ENCODE measurements around the gene LDLRAD3.

The LDLRAD3 gene

DNA sequence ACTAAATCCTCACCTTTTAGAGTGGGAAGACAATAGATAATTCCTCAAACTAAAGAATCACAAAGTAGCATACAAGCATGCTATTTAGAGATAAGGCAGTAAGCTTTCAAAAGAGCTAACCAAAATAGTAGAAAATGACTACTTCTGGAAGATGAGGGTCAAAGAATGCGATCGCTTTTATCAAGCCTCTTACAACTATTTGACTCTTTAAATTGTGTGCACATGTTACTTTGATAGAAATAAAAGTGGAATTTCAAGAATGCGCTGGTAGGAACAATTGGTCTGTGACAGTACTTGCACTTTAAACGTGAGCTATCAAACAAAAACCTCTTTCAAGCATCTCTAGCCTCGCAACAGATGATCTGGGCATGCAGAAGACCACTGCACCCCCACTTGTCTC, 248.1 kb downstream of the LDLRAD3 start:
- Histone ChIP-seq H3K27me3 (ENCODE audit: insufficient read depth, low read length, poor library complexity, severe bottlenecking) (no peaks in the 10 kb centered on the region), H3F3A (ENCODE audit: low read depth) (no peaks in the 10 kb centered on the region), H3K4me1 (ENCODE audit: insufficient read depth, low read length, poor library complexity, severe bottlenecking) (peaks cover 4% of the 10 kb centered on the region), H2AFZ (ENCODE audit: low read length) (no peak overlapping the region), H3K9ac (ENCODE audit: low read depth, low read length, poor library complexity, severe bottlenecking) (no peak overlapping the region), H4K20me1 (ENCODE audit: insufficient read depth, low read length, poor library complexity, severe bottlenecking) (no peaks in the 10 kb centered on the region), H3K79me2 (ENCODE audit: insufficient read depth, low read length) (no peaks in the 10 kb centered on the region), H3K36me3 (ENCODE audit: insufficient read depth, low read length) (no peaks in the 10 kb centered on the region), H3K4me3 (ENCODE audit: low read length, poor library complexity, severe bottlenecking) (no peak overlapping the region), H3K4me2 (ENCODE audit: low read depth, low read length, poor library complexity, severe bottlenecking) (no peak overlapping the region), H3K9me2 (replicated peaks; ENCODE audit: low read depth, low read length) (no peaks in the 10 kb centered on the region), H3K9me3 (ENCODE audit: insufficient read depth, low read depth, low read length) (no peaks in the 10 kb centered on the region)
- TF ChIP-seq, protein P1, sequence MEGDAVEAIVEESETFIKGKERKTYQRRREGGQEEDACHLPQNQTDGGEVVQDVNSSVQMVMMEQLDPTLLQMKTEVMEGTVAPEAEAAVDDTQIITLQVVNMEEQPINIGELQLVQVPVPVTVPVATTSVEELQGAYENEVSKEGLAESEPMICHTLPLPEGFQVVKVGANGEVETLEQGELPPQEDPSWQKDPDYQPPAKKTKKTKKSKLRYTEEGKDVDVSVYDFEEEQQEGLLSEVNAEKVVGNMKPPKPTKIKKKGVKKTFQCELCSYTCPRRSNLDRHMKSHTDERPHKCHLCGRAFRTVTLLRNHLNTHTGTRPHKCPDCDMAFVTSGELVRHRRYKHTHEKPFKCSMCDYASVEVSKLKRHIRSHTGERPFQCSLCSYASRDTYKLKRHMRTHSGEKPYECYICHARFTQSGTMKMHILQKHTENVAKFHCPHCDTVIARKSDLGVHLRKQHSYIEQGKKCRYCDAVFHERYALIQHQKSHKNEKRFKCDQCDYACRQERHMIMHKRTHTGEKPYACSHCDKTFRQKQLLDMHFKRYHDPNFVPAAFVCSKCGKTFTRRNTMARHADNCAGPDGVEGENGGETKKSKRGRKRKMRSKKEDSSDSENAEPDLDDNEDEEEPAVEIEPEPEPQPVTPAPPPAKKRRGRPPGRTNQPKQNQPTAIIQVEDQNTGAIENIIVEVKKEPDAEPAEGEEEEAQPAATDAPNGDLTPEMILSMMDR (conservative IDR thresholded peaks at IDR 0.05; ENCODE audit: low read length), result no peak
- TF ChIP-seq EZH2phosphoT487 (IDR thresholded peaks at IDR 0.05; ENCODE audit: borderline replicate concordance), result no peak

DNA sequence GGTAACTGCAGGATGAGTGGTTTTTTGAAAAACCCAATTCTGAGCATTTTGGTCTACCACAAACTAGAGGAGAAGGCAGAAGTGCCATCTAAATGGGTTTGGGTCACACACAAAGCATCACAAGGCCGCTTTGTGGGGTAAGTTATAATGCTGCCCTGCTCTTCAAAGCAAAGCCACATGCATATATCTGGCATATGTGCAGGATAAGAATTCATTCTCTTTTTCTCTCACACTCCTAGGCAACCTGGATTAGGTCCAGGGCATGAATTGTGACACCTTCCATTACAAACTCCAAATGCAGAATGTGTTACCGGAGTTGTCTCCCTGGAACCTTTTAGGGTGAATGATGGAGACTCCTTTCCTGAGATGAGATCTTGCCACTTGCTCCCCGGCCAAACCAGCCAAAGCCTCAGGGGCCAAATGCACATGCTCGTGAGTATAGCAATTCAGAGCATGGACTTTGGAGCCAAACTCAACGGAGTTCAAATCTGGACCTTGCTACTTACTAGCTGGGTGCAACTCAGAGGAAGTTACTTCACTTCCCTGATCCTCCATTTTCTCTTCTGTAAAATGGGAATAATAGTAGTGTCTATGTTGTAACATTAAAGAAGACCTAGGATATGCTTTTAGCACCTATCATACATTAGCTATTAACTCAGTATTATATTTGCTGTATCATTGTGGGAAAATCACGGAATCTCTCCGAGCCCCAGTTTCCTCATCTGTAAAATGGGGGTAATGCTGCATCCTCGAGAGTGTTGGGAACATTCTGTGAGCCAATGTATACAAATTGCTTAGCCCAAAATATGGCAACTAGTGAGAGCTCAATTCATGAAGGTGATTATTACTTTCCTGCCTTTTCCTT, 248.8 kb downstream of the LDLRAD3 start:
- Histone ChIP-seq H3F3A (ENCODE audit: low read depth) (no peaks in the 10 kb centered on the region), H3K9ac (ENCODE audit: low read depth, low read length, poor library complexity, severe bottlenecking) (no peak overlapping the region), H3K79me2 (ENCODE audit: insufficient read depth, low read length) (no peaks in the 10 kb centered on the region), H3K27me3 (ENCODE audit: insufficient read depth, low read length, poor library complexity, severe bottlenecking) (no peaks in the 10 kb centered on the region), H3K4me3 (ENCODE audit: low read length, poor library complexity, severe bottlenecking) (no peak overlapping the region), H3K36me3 (ENCODE audit: insufficient read depth, low read length) (no peaks in the 10 kb centered on the region), H3K4me1 (ENCODE audit: insufficient read depth, low read length, poor library complexity, severe bottlenecking) (peaks cover 4% of the 10 kb centered on the region), H3K9me3 (ENCODE audit: insufficient read depth, low read depth, low read length) (no peaks in the 10 kb centered on the region), H3K9me2 (replicated peaks; ENCODE audit: low read depth, low read length) (no peaks in the 10 kb centered on the region), H4K20me1 (ENCODE audit: insufficient read depth, low read length, poor library complexity, severe bottlenecking) (no peaks in the 10 kb centered on the region), H3K4me2 (ENCODE audit: low read depth, low read length, poor library complexity, severe bottlenecking) (no peak overlapping the region), H2AFZ (ENCODE audit: low read length) (no peak overlapping the region)
- TF ChIP-seq, protein P1 (conservative IDR thresholded peaks at IDR 0.05; ENCODE audit: low read length), result no peak

DNA sequence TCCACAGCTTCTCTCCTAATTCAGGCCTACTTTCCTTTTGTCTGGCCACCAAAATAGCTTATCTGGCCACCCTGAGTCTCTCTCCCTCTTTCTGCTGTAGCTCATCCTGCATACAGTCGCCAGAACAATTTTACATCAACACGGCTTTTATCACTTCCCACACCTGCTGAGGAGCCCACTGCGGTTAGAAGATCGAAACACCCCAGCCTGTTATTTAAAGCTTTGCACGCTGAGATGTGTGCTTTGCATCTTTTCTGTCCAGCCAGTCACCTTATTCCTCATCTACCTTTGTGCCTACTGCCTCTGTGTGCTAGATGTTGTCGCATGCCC, 249.4 kb downstream of the LDLRAD3 start:
- no peaks in the 10 kb centered on the region for H3K9me3 ChIP-seq (ENCODE audit: insufficient read depth, low read depth, low read length)
- no peaks in the 10 kb centered on the region for H3K36me3 ChIP-seq (ENCODE audit: insufficient read depth, low read length)
- no peaks in the 10 kb centered on the region for H3K27me3 ChIP-seq (ENCODE audit: insufficient read depth, low read length, poor library complexity, severe bottlenecking)
- H3K9ac ChIP-seq (ENCODE audit: low read depth, low read length, poor library complexity, severe bottlenecking), result no peak overlapping the region
- H4K20me1 ChIP-seq (ENCODE audit: insufficient read depth, low read length, poor library complexity, severe bottlenecking), result no peaks in the 10 kb centered on the region
- no peak overlapping the region for H3K4me2 ChIP-seq (ENCODE audit: low read depth, low read length, poor library complexity, severe bottlenecking)
- H2AFZ ChIP-seq (ENCODE audit: low read length), result no peak overlapping the region
- TF ChIP-seq EZH2phosphoT487 (IDR thresholded peaks at IDR 0.05; ENCODE audit: borderline replicate concordance), result no peak
- TF ChIP-seq, protein P1 (conservative IDR thresholded peaks at IDR 0.05; ENCODE audit: low read length), result no peak
- H3K9me2 ChIP-seq (replicated peaks; ENCODE audit: low read depth, low read length), result no peaks in the 10 kb centered on the region
- no peak overlapping the region for H3K4me3 ChIP-seq (ENCODE audit: low read length, poor library complexity, severe bottlenecking)
- no peaks in the 10 kb centered on the region for H3F3A ChIP-seq (ENCODE audit: low read depth)
- no peaks in the 10 kb centered on the region for H3K79me2 ChIP-seq (ENCODE audit: insufficient read depth, low read length)
- H3K4me1 ChIP-seq (ENCODE audit: insufficient read depth, low read length, poor library complexity, severe bottlenecking), result peaks cover 4% of the 10 kb centered on the region

All from Loucy (cell line).